GM12878 (cell line): Measurements from ENCODE around the gene SYT8. TPM values are rescaled to one million over a fixed set of nuclear protein-coding genes. Genes with fewer than 3 reads are reported as not detected.
A peak's percentile ranks its signal among the peaks of the same experiment; 100 is the strongest.

Experiments
- ATAC-seq: fragments of 200-7000 bp; cut with Tn5 transposase; 3 replicates; pipeline ENCODE4 v1.9.1; 2020; ENCODE audit warnings: mild to moderate bottlenecking, moderate library complexity
- BruUV-seq: library from RNA; stranded (reverse); fragments of 400-500 nt; replicated peaks from 2 replicates; lab custom pipeline; 2021; lab: Mats Ljungman, UMichigan
- CTCF ChIA-PET: fragments of 300-600 bp; sonication (Branson Sonifier 250); formaldehyde crosslinking; extraction: SDS; loops from one replicate; lab custom pipeline; 2021; ENCODE audit warnings: inconsistent platforms; lab: Yijun Ruan, JAX
- POLR2A ChIA-PET: fragments of 350-600 bp; formaldehyde crosslinking; extraction: SDS; loops from one replicate; lab custom pipeline; 2021; ENCODE audit warnings: inconsistent platforms; lab: Charles Lee
- RAD21 ChIA-PET: fragments of 300-600 bp; sonication (Branson Sonifier 250); formaldehyde crosslinking; loops from one replicate; lab custom pipeline; 2023; ENCODE audit warnings: antibody characterized with exemption; ENCODE audit not compliant: unreplicated experiment; lab: Charles Lee
- SMC1A ChIA-PET: fragments of 300-600 bp; sonication (Branson Sonifier 250); formaldehyde crosslinking; loops from one replicate; lab custom pipeline; 2023; ENCODE audit not compliant: unreplicated experiment, uncharacterized antibody; lab: Charles Lee
- DNase-seq: peaks from one replicate; pipeline ENCODE4 v3.0.0-alpha.2; 2011; ENCODE audit warnings: low read depth, low spot score
- FAIRE-seq: peaks from 3 replicates; lab custom pipeline; 2011; peaks lifted over from hg19 to GRCh38; lab: Jason Lieb, UNC
- H2AFZ ChIP-seq: 2 replicates; pipeline ENCODE4 v1.6.0; 2011; ENCODE audit warnings: low read depth, low read length, control low read depth; ENCODE audit not compliant: control insufficient read depth
- H3K27ac ChIP-seq: 2 replicates; pipeline ENCODE4 v1.5.1; 2011; ENCODE audit warnings: control low read depth; ENCODE audit not compliant: control insufficient read depth, insufficient read depth
- H3K27me3 ChIP-seq, 2 experiments: replicated peaks in 1 of 2; 2 replicates each; pipeline versions ENCODE4 v1.6.0 to v1.6.1; 2011; ENCODE audit warnings: low read length in 1 of 2; ENCODE audit not compliant: control insufficient read depth in 2 of 2, insufficient read depth in 2 of 2
- H3K36me3 ChIP-seq, 2 experiments: 2 replicates each; pipeline ENCODE4 v1.5.1; 2011; ENCODE audit warnings: low read length in 1 of 2; ENCODE audit not compliant: control insufficient read depth in 2 of 2, insufficient read depth in 2 of 2
- H3K4me1 ChIP-seq: 2 replicates; pipeline ENCODE4 v1.6.1; 2011; ENCODE audit warnings: mild to moderate bottlenecking, low read length, moderate library complexity, mixed read lengths; ENCODE audit not compliant: control insufficient read depth, insufficient read depth
- H3K4me2 ChIP-seq: 2 replicates; pipeline ENCODE4 v1.6.0; 2011; ENCODE audit warnings: control low read depth; ENCODE audit not compliant: control insufficient read depth, insufficient read depth
- H3K4me3 ChIP-seq: fragments of 200-600 bp; sonication (generic); 2 replicates; pipeline ENCODE4 v1.5.1; 2016
- H3K79me2 ChIP-seq: 2 replicates; pipeline ENCODE4 v1.6.0; 2011; ENCODE audit warnings: low read length; ENCODE audit not compliant: control insufficient read depth, insufficient read depth
- H3K9ac ChIP-seq: 2 replicates; pipeline ENCODE4 v1.8.0; 2011; ENCODE audit warnings: low read length, control low read depth, mixed read lengths; ENCODE audit not compliant: control insufficient read depth, insufficient read depth
- H3K9me3 ChIP-seq: replicated peaks from 3 replicates; pipeline ENCODE4 v1.5.1; 2011; ENCODE audit warnings: mild to moderate bottlenecking, low read length; ENCODE audit not compliant: control insufficient read depth, insufficient read depth
- H4K20me1 ChIP-seq: 2 replicates; pipeline ENCODE4 v1.6.0; 2011; ENCODE audit not compliant: control insufficient read depth, insufficient read depth
- BMI1 ChIP-seq: fragments of 450-650 bp; IDR thresholded peaks from 2 replicates; pipeline ENCODE4 v1.6.1; 2016; ENCODE audit warnings: mild to moderate bottlenecking, moderate library complexity, borderline replicate concordance
- ESRRA ChIP-seq: IDR thresholded peaks from 2 replicates; pipeline ENCODE4 v1.6.1; 2012; ENCODE audit warnings: mild to moderate bottlenecking, low read length, improper control_type of control experiment
- FOS ChIP-seq: IDR thresholded peaks from 3 replicates; pipeline ENCODE4 v1.6.1; 2011; ENCODE audit warnings: borderline replicate concordance; ENCODE audit not compliant: insufficient read length; ENCODE audit errors: extremely low read depth
- HCFC1 ChIP-seq: fragments of 150-350 bp; IDR thresholded peaks from 2 replicates; pipeline ENCODE4 v1.6.1; 2014; ENCODE audit warnings: low read length
- HDGF ChIP-seq: fragments of 450-650 bp; IDR thresholded peaks from 2 replicates; pipeline ENCODE4 v1.6.1; 2016; ENCODE audit warnings: antibody characterized with exemption
- LARP7 ChIP-seq: fragments of 450-650 bp; IDR thresholded peaks from 2 replicates; pipeline ENCODE4 v1.6.1; 2017; ENCODE audit warnings: mild to moderate bottlenecking
- NR2C2 ChIP-seq: IDR thresholded peaks from 2 replicates; pipeline ENCODE4 v1.6.1; 2011; ENCODE audit warnings: borderline replicate concordance, low read depth; ENCODE audit not compliant: control insufficient read depth, insufficient read length
- POLR2AphosphoS2 ChIP-seq: IDR thresholded peaks from 2 replicates; pipeline ENCODE4 v1.6.1; 2011; ENCODE audit warnings: low read depth, mild to moderate bottlenecking, low read length, improper control_type of control experiment, moderate library complexity
- RAD51 ChIP-seq: fragments of 450-650 bp; IDR thresholded peaks from 2 replicates; pipeline ENCODE4 v1.6.1; 2016; ENCODE audit warnings: moderate library complexity, mild to moderate bottlenecking, inconsistent platforms
- RELA ChIP-seq: fragments of 450-650 bp; IDR thresholded peaks from 2 replicates; pipeline ENCODE4 v1.8.0; 2014; ENCODE audit warnings: borderline replicate concordance; ENCODE audit not compliant: partially characterized antibody
- SMC3 ChIP-seq: IDR thresholded peaks from 2 replicates; pipeline ENCODE4 v1.6.1; 2011; ENCODE audit warnings: low read length, improper control_type of control experiment, borderline replicate concordance
- TCF12 ChIP-seq: IDR thresholded peaks from 2 replicates; pipeline ENCODE4 v1.6.1; 2011; ENCODE audit warnings: low read depth, mild to moderate bottlenecking, low read length
- ZBED1 ChIP-seq: IDR thresholded peaks from 2 replicates; pipeline ENCODE4 v1.6.1; 2016; ENCODE audit warnings: borderline replicate concordance
- ZBTB33 ChIP-seq: fragments of 450-650 bp; IDR thresholded peaks from 2 replicates; pipeline ENCODE4 v1.6.1; 2017; ENCODE audit warnings: mild to moderate bottlenecking
- WGBS: methylation state at CpG from one replicate; pipeline ENCODE4 v1.1.6; 2016; ENCODE audit warnings: low lambda C conversion rate; ENCODE audit not compliant: insufficient replicate concordance, insufficient coverage; ENCODE audit errors: missing lambda C conversion rate; 5-methylcytosine and 5-hydroxymethylcytosine counted together
- in situ Hi-C: fragments of 300-500 bp; cut with MboI; formaldehyde crosslinking; loops from 9 replicates; pipeline ENCODE4 v1.14.3; 2018; ENCODE audit warnings: mixed read lengths
- intact Hi-C: fragments of 100-400 bp; cut with micrococcal nuclease; formaldehyde crosslinking; loops from one replicate; pipeline ENCODE4 v1.14.2; 2022; ENCODE audit not compliant: unreplicated experiment
- polyA plus RNA-seq, 11 experiments: library from polyadenylated mRNA; depleted of rRNA in 4 of 11; unstranded in 6 of 11; stranded (reverse) in 5 of 11; fragments of >200 nt; fragmentation: Nextera tagmentation in 4 of 11; fragmentation: Illumina TruSeq in 1 of 11; extraction: Ambion mirVana in 4 of 11; extraction: Trizol in 1 of 11; gene quantifications; 1 replicate in 1 of 11; 2 replicates in 10 of 11; pipeline versions ENCODE4 v1.2.1 to v1.2.3, GENCODE V29; 2011 to 2016; ENCODE audit warnings: inconsistent platforms in 2 of 11, missing spikeins in 2 of 11, low read depth in 1 of 11
- total RNA-seq, 4 experiments: library from RNA; depleted of rRNA in 3 of 4; stranded (reverse); fragments of >200 nt in 3 of 4; fragmentation: Illumina TruSeq in 1 of 4; extraction: Trizol in 1 of 4; gene quantifications; 2 replicates each; pipeline versions ENCODE4 v1.2.1 to v1.2.3, GENCODE V29; 2013 to 2021

The SYT8 gene
- total and polyA plus RNA-seq, 10 of the 15 experiments (the other 5 are each of a cell fraction or from before 2014, with no cell fraction given), result 0.44 TPM; not detected in 9

- H3K4me2 ChIP-seq, result peak overlapping the region; percentile 100
Observed at GRCh38 chr11:1856306-1857005, 21.7 kb downstream of the SYT8 start.

More at GRCh38 chr11:1856306-1857005, 21.7 kb downstream of the SYT8 start:
- peak overlapping the region; percentile 99 for H3K27ac ChIP-seq
- H4K20me1 ChIP-seq, result peaks cover 17% of the 10 kb centered on the region; the same call in 1 of the 2 replicates
- no TSS peak for BruUV-seq
- ATAC-seq (no peak), FAIRE-seq (no peak), DNase-seq (no peak)
- ChIA-PET POLR2A (no interaction called here), SMC1A (interaction anchor here (1.4 to 1.7 kb wide), 3 partner anchors 15 to 162 kb away, joined by 3 to 6 read pairs (median 3); no protein-coding TSS in a partner anchor), CTCF (interaction anchor here (1.1 to 3.0 kb wide), 3 partner anchors 24 to 163 kb away, joined by 4 to 10 read pairs (median 5); no protein-coding TSS in a partner anchor), RAD21 (interaction anchor here (0.9 to 1.2 kb wide), 2 partner anchors 9 to 24 kb away, joined by 3 read pairs; no protein-coding TSS in a partner anchor)
- in situ Hi-C loops, result loop anchor here (10.0 kb wide), 1 partner anchor 1012 kb away; the partner anchor contains the start of genes POLR2L and TSPAN4
- H3K4me1 ChIP-seq, result peaks cover 39% of the 10 kb centered on the region
- H3K9ac ChIP-seq, result peak overlapping the region; percentile 68
- peaks cover 89% of the 10 kb centered on the region for H3K79me2 ChIP-seq
- no peaks in the 10 kb centered on the region for H3K27me3 ChIP-seq
- intact Hi-C loops, result no loop called here
- peak overlapping the region; percentile 96; the same call in 1 of the 2 replicates for H3K4me3 ChIP-seq
- no peak overlapping the region for H2AFZ ChIP-seq
- WGBS, result 90% methylated on average over 13 of the region's 13 CpGs
- TF ChIP-seq POLR2AphosphoS2 (no peak), HDGF (no peak), NR2C2 (no peak), ZBTB33 (no peak), LARP7 (no peak), RAD51 (no peak), ESRRA (no peak), SMC3 (no peak), ZBED1 (no peak), TCF12 (no peak), BMI1 (no peak), FOS (no peak), RELA (no peak), HCFC1 (no peak)
- no peaks in the 10 kb centered on the region for H3K9me3 ChIP-seq
- peaks cover 1 to 3% of the 10 kb centered on the region in 2 experiments; a peak in 3 of 4 replicates for H3K36me3 ChIP-seq
